Measurements from ENCODE around the gene FIBCD1.

FIBCD1 gene

DNA sequence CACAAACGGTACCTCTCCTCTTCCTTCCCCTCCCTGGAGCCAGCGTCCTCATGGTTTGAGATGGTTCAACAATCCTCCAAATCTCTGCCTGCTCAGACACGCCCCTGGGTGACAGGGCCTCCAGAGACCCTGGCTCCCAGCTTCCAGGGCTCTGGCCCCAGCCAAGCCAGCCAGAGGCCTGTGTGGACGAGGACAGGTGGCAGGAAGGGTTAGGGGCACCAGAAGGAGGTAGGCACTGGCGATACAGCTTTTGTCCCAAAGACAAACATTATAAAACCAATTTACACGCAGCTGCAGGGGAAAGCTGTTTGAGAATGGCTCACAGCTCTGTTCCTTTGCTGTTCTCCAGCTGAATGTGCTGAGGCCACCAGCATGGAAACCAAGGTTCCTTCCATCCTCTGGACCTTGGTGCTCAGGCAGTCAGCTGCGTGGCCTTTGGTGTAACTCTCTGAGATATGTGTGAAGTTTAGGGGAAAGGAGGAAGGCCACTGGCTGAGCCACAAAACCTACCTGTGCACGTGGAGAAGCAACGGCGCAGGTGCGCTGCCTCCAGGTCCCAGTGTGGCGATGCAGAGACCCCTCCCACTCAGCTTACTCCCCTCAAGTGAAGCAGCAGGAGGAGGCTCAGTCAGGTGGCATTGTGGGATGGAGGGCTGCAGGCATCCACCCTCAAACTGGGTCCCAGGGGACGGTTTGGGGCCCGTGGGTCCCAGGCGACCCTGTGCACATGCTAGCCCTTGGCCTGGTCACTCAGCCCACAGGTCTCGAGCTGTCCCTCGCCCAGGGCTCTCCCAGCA lies 38.1 kb downstream of the FIBCD1 start:
- peaks cover 0 to 36% (median 21%) of the 10 kb centered on the region in 10 experiments; a peak in 13 of 20 replicates for H3K4me1 ChIP-seq
- peak overlapping the region in 8 of 11 experiments; percentile 7 to 65 (median 52); a peak in 12 of 22 replicates for H3K4me2 ChIP-seq
- no peak overlapping the region for H3K9ac ChIP-seq
- TF ChIP-seq Cebpa-rat (IDR thresholded peaks at IDR 0.05) = no peak
- no peak overlapping the region for H3K4me3 ChIP-seq
- H3K27ac ChIP-seq = no peak overlapping the region
- H3K9me3 ChIP-seq (replicated peaks in 1 of 11) = no peaks in the 10 kb centered on the region
- no peaks in the 10 kb centered on the region; a peak in 1 of 22 replicates for H3K27me3 ChIP-seq
- H3K36me3 ChIP-seq = no peaks in the 10 kb centered on the region
- peaks cover 0 to 30% (median 0%) of the 10 kb centered on the region in 11 experiments; a peak in 6 of 22 replicates for H4K20me1 ChIP-seq

- Histone ChIP-seq H3K27ac (no peak overlapping the region), H3K27me3 (no peaks in the 10 kb centered on the region; a peak in 1 of 22 replicates), H3K9ac (no peak overlapping the region), H3K9me3 (replicated peaks in 1 of 11) (no peaks in the 10 kb centered on the region), H3K4me3 (no peak overlapping the region), H3K36me3 (no peaks in the 10 kb centered on the region), H3K4me1 (peaks cover 6 to 53% (median 38%) of the 10 kb centered on the region in 10 experiments), H4K20me1 (peaks cover 0 to 38% (median 4%) of the 10 kb centered on the region in 11 experiments; a peak in 8 of 22 replicates), H3K4me2 (no peak overlapping the region)
- TF ChIP-seq Cebpa-rat (IDR thresholded peaks at IDR 0.05) = no peak
These were observed 39.8 kb downstream of the FIBCD1 start for GRCh38 chr9:130899051-130899748.

DNA sequence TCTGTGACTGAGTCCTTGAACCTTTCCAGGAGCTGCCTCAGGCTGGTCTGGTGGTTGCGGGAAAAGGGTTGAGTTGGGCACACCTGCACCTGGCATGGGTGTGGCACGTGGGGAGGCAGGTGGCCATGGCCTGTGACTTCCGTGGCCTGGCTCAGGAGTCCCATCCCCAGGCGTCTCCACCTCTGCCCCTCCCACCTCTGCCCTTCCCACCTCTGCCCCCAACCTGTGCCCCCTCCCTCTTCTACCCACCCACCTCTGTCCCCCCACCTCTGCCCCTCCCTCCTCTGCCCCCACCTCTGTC lies 40.5 kb downstream of the FIBCD1 start:
- peaks cover 0 to 33% (median 6%) of the 10 kb centered on the region in 11 experiments; a peak in 10 of 22 replicates for H4K20me1 ChIP-seq
- H3K27me3 ChIP-seq = no peaks in the 10 kb centered on the region; a peak in 1 of 22 replicates
- no peaks in the 10 kb centered on the region for H3K36me3 ChIP-seq
- no peak overlapping the region for H3K9ac ChIP-seq
- no peak for TF ChIP-seq Cebpa-rat (IDR thresholded peaks at IDR 0.05)
- no peaks in the 10 kb centered on the region for H3K9me3 ChIP-seq (replicated peaks in 1 of 11)
- H3K27ac ChIP-seq = no peak overlapping the region
- peaks cover 13 to 60% (median 45%) of the 10 kb centered on the region in 10 experiments for H3K4me1 ChIP-seq
- 0 out of 22 replicates have a peak overlapping the region, but pooled peaks of 1 of the 11 experiments have one; percentile 15 for H3K4me2 ChIP-seq
- no peak overlapping the region for H3K4me3 ChIP-seq

- no peak for TF ChIP-seq Cebpa-rat (IDR thresholded peaks at IDR 0.05)
- Histone ChIP-seq H3K9me3 (replicated peaks in 1 of 11) (no peaks in the 10 kb centered on the region), H3K4me2 (peak overlapping the region in 1 of 11 experiments; percentile 15; a peak in 2 of 22 replicates), H3K27ac (no peak overlapping the region), H4K20me1 (peaks cover 0 to 31% (median 7%) of the 10 kb centered on the region in 11 experiments; a peak in 12 of 22 replicates), H3K4me1 (peaks cover 18 to 65% (median 50%) of the 10 kb centered on the region in 10 experiments), H3K27me3 (no peaks in the 10 kb centered on the region; a peak in 1 of 22 replicates), H3K36me3 (no peaks in the 10 kb centered on the region), H3K9ac (no peak overlapping the region), H3K4me3 (no peak overlapping the region)
These were observed 41.0 kb downstream of the FIBCD1 start for GRCh38 chr9:130897848-130898551.

DNA sequence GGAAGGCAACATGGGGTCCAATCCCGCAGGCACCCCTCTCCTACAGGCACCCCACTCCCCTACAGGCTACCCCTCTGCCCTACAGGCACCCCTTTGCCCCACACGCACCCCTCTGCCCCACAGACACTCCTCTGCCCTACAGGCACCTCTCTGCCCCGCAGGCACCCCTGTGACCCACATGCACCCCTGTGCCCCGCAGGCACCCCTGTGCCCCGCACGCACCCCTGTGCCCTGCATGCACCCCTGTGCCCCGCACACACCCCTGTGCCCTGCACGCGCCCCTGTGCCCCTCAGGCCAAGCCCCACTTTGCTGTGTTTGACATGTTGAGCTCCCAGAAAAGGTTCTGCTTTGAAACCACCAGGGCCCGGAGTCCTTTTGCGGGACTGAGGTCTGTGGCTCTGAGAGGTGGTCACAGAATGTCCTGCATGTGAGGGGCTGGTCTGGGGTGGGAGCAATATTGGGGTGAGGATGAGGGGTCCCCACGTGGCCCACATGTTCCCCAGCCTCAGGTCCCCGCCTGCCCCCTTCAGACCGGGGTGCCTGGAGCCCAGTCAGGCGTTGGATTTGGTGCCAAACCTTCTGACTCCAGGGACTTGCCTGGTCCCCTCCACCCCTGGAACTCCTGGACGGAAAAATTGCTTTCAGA lies 41.8 kb downstream of the FIBCD1 start:
- Histone ChIP-seq H3K4me2 (no peak overlapping the region; a peak in 2 of 22 replicates), H4K20me1 (peaks cover 0 to 35% (median 13%) of the 10 kb centered on the region in 11 experiments; a peak in 16 of 22 replicates), H3K36me3 (no peaks in the 10 kb centered on the region), H3K4me1 (peaks cover 26 to 68% (median 55%) of the 10 kb centered on the region in 10 experiments), H3K27ac (no peak overlapping the region), H3K27me3 (no peaks in the 10 kb centered on the region; a peak in 1 of 22 replicates), H3K9ac (no peak overlapping the region), H3K4me3 (no peak overlapping the region), H3K9me3 (replicated peaks in 1 of 11) (no peaks in the 10 kb centered on the region)
- TF ChIP-seq Cebpa-rat (IDR thresholded peaks at IDR 0.05) = no peak

- peaks cover 34 to 68% (median 55%) of the 10 kb centered on the region in 10 experiments for H3K4me1 ChIP-seq
- no peaks in the 10 kb centered on the region for H3K36me3 ChIP-seq
- no peaks in the 10 kb centered on the region; a peak in 1 of 22 replicates for H3K27me3 ChIP-seq
- H3K27ac ChIP-seq = no peak within 1 kb of the TSS
- H3K4me2 ChIP-seq = peak within 1 kb of the TSS in 9 of 11 experiments; percentile 20 to 96 (median 92); a peak in 14 of 22 replicates
- TF ChIP-seq Cebpa-rat (IDR thresholded peaks at IDR 0.05) = no peak
- peaks cover 0 to 43% (median 21%) of the 10 kb centered on the region in 11 experiments; a peak in 18 of 22 replicates for H4K20me1 ChIP-seq
- no peaks in the 10 kb centered on the region for H3K9me3 ChIP-seq (replicated peaks in 1 of 11)
- peak within 1 kb of the TSS in 1 of 11 experiments; percentile 45; a peak in 1 of 22 replicates for H3K9ac ChIP-seq
- no peak within 1 kb of the TSS for H3K4me3 ChIP-seq
These were observed 42.6 kb downstream of the FIBCD1 start, which contains the start of gene QRFP for GRCh38 chr9:130896233-130897014. QRFP (minus strand) TSS chr9:130896812; CDS start chr9:130893838, 2,974 bp downstream.

DNA sequence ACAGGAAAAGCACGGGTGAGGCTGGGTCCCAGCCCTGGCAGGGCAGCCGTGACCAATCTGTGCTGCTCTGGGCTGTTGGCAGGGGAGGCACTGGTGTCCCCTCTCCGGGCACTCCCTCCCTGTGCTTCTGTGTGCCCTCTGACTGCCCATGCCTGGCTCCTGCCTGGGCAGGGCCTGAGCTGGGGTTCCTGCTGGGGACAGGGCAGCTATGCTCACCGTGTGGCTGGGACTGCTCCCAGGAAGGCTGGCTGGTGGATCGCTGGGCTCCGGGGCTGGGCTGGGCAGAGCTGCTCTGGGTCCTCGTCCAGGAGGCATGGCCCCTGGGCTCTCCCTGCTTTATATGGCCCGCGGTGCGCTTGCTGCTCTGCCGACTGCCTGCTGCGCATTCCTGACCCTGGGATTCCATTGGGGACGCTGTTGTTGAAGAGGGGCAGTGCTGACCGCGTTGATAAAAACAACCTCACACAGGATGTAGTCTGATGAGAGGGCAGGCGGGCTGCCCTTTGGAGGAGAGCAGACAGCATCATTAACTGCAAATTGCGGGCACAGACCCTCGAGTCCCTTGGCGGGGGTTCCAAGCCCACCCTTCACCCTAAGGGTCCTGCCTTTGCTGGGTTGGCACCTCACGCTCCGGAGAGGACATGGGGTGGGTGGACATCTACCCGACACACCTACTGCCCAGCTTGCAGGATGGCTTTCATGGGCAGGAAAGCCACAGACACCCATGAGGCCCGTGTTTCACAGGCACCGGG lies 43.4 kb downstream of the FIBCD1 start:
- no peaks in the 10 kb centered on the region; a peak in 1 of 22 replicates for H3K27me3 ChIP-seq
- no peak overlapping the region for H3K27ac ChIP-seq
- H3K4me1 ChIP-seq = peaks cover 39 to 68% (median 55%) of the 10 kb centered on the region in 10 experiments
- no peak overlapping the region for H3K4me3 ChIP-seq
- no peaks in the 10 kb centered on the region for H3K9me3 ChIP-seq (replicated peaks in 1 of 11)
- H3K36me3 ChIP-seq = peaks cover 0 to 4% (median 2%) of the 10 kb centered on the region in 11 experiments; a peak in 10 of 22 replicates
- TF ChIP-seq Cebpa-rat (IDR thresholded peaks at IDR 0.05) = no peak
- H3K9ac ChIP-seq = peak overlapping the region in 6 of 11 experiments; percentile 2 to 74 (median 12); a peak in 3 of 22 replicates
- peak overlapping the region in 10 of 11 experiments; percentile 83 to 96 (median 91); a peak in 17 of 22 replicates for H3K4me2 ChIP-seq
- peaks cover 0 to 50% (median 29%) of the 10 kb centered on the region in 11 experiments; a peak in 18 of 22 replicates for H4K20me1 ChIP-seq
